Activated naive CD8-positive, alpha-beta T cell treated with anti-CD3 and anti-CD28 coated beads, Interleukin-2, amount 10 ng/mL, durations not matched to agents 7 days and 5 days (primary cell): ENCODE measurements around the gene CYP4F8. TPM values are rescaled to one million over a fixed set of nuclear protein-coding genes. Genes with fewer than 3 reads are reported as not detected.

Source experiments
- ATAC-seq: fragments of 150-1000 bp; cut with Tn5 transposase; one replicate; pipeline ENCODE4 v1.10.0; 2021; ENCODE audit warnings: low read depth, moderate library complexity
- POLR2A ChIA-PET: fragments of 350-600 bp; sonication (Branson Sonifier 250); formaldehyde crosslinking; loops from one replicate; lab custom pipeline; 2021; ENCODE audit warnings: antibody characterized with exemption; lab: Charles Lee
- DNase-seq: peaks from one replicate; pipeline ENCODE4 v3.0.0; 2021
- H3K27ac Mint-ChIP-seq: one replicate; pipeline ENCODE4 v1.8.0; 2022; ENCODE audit warnings: mild to moderate bottlenecking, mixed read lengths
- H3K27me3 Mint-ChIP-seq: one replicate; pipeline ENCODE4 v1.8.0; 2022; ENCODE audit warnings: mild to moderate bottlenecking, moderate library complexity, mixed read lengths
- H3K36me3 Mint-ChIP-seq: one replicate; pipeline ENCODE4 v1.8.0; 2021; ENCODE audit warnings: mild to moderate bottlenecking, mixed read lengths
- H3K4me1 Mint-ChIP-seq: one replicate; pipeline ENCODE4 v1.8.0; 2021; ENCODE audit warnings: mixed read lengths
- H3K4me3 Mint-ChIP-seq: one replicate; pipeline ENCODE4 v1.8.0; 2022; ENCODE audit warnings: mild to moderate bottlenecking, moderate library complexity, mixed read lengths
- H3K9me3 Mint-ChIP-seq: one replicate; pipeline ENCODE4 v1.8.0; 2021; ENCODE audit warnings: mixed read lengths
- total RNA-seq, 2 experiments: library from RNA; stranded (reverse); gene quantifications; one replicate each; pipeline ENCODE4 v1.2.3, GENCODE V29; 2021

CYP4F8 gene
- total RNA-seq, 2 experiments from 2014 or later: not detected

DNA sequence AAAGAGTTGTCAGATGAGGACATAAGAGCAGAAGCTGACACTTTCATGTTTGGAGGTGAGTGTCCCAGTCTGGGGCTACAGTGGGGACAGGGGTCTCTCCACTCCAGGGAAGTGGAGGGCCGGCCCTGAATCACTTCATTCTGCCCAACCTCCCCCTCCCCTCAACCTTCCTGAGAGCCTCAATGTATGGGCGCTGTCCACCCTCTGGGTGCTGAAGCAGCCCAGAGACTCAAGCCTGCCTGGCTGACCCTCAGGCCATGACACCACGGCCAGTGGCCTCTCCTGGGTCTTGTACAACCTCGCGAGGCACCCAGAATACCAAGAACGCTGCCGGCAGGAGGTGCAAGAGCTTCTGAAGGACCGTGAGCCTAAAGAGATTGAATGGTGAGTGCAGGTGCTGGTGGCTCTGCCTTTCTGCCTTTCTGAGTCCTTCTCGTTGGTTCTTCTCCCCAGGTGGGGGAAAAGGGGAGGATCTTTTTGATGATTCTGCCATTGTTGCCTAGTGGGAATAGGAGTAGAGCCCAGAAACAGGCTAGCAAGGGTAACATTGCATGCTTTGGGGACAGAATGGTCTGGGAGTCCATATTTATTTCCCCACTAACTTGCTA lies 8.8 kb downstream of the CYP4F8 start:
- DNase-seq (peak; percentile 45), ATAC-seq (no peak)
- no peaks in the 10 kb centered on the region for H3K9me3 Mint-ChIP-seq
- H3K4me1 Mint-ChIP-seq: no peaks in the 10 kb centered on the region
- POLR2A ChIA-PET: no interaction called here
- no peak overlapping the region for H3K27ac Mint-ChIP-seq
- no peaks in the 10 kb centered on the region for H3K36me3 Mint-ChIP-seq
- H3K27me3 Mint-ChIP-seq: peaks cover 5% of the 10 kb centered on the region
- no peak overlapping the region for H3K4me3 Mint-ChIP-seq

- POLR2A ChIA-PET: interaction anchor here (0.6 kb wide), 1 partner anchor 393 kb away, joined by 4 read pairs; no protein-coding TSS in a partner anchor
- Mint-ChIP-seq H3K4me3 (no peak overlapping the region), H3K36me3 (no peaks in the 10 kb centered on the region), H3K9me3 (no peaks in the 10 kb centered on the region), H3K4me1 (peaks cover 2% of the 10 kb centered on the region), H3K27me3 (peaks cover 6% of the 10 kb centered on the region), H3K27ac (no peak overlapping the region)
- no peak for DNase-seq
- ATAC-seq: no peak
These were observed 13.4 kb downstream of the CYP4F8 start for GRCh38 chr19:15628236-15629002.

DNA sequence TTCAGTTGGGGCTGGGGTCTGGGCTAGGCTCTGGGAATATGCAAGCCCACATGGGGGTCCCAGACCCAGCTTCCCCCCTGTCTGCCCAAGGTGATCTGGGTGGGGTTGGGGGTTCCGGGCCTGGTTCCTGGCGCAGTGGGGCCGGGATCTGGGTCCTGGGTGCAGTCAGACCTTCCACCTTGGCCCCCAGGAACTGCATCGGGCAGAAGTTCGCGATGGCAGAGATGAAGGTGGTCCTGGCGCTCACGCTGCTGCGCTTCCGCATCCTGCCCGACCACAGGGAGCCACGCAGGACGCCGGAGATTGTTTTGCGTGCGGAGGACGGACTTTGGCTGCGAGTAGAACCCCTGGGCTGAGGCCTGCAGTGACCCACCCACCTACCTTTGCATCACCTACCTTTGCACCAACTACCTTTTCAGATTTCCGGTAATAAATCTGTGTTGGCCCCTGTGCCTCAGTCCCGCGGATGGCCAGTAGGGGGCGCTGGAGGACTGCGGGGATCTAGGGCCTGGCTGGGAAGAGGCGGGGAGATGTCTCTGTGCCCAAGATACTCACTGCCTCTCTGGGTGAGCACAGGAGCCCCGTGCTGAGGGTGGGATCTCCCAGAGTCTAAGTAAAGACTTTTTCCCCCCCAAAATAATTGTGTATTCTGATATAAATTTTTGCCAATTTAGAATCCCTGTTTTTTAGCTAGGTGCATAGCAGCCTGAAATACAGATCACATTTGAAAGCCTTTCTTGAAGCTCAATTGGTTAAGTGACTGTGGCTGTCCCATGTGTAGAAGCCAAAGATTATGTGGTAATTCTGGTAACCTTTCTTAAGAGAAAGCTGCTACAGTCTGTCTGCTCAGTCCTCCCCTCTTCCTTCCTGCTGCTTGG lies 14.2 kb downstream of the CYP4F8 start:
- Mint-ChIP-seq H3K27me3 (peaks cover 6% of the 10 kb centered on the region), H3K27ac (no peak overlapping the region), H3K9me3 (no peaks in the 10 kb centered on the region), H3K4me1 (peaks cover 2% of the 10 kb centered on the region), H3K4me3 (no peak overlapping the region), H3K36me3 (no peaks in the 10 kb centered on the region)
- POLR2A ChIA-PET: interaction anchor here (0.6 to 0.7 kb wide), 2 partner anchors 392 to 556 kb away, joined by 3 to 4 read pairs; partner anchors contain the start of gene FAM32A
- peak; percentile 82 for ATAC-seq
- DNase-seq: peak; percentile 93

DNA sequence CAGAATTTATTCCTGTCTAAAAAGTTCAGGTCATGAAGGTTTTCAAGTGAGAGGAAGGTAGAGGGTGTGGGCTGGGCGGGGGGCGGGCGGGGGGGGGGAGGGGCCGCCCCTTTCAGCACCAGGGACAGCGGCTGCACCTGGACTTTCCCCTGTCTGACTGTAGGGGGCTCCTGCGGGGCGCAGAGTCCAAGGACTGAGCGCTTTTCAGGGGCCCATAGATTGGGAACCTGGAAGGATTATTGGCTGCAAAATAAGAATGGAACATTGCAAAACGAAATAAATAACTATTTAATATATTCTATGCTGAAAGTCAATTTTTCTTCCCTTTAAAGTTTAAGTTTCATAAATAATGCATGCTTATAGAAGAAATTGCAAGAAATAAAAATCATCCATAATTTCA lies 16.8 kb downstream of the CYP4F8 start:
- POLR2A ChIA-PET: no interaction called here
- DNase-seq: peak; percentile 55
- Mint-ChIP-seq H3K27ac (no peak overlapping the region), H3K36me3 (no peaks in the 10 kb centered on the region), H3K4me3 (no peak overlapping the region), H3K9me3 (no peaks in the 10 kb centered on the region), H3K4me1 (peaks cover 2% of the 10 kb centered on the region), H3K27me3 (peaks cover 9% of the 10 kb centered on the region)
- no peak for ATAC-seq

GRCh38 chr19:15633082-15633835 lies 18.2 kb downstream of the CYP4F8 start:
- Mint-ChIP-seq H3K27ac (no peak overlapping the region), H3K27me3 (peaks cover 9% of the 10 kb centered on the region), H3K4me3 (no peak overlapping the region), H3K9me3 (no peaks in the 10 kb centered on the region), H3K4me1 (peaks cover 2% of the 10 kb centered on the region), H3K36me3 (no peaks in the 10 kb centered on the region)
- DNase-seq (no peak), ATAC-seq (no peak)
- POLR2A ChIA-PET: no interaction called here

DNA sequence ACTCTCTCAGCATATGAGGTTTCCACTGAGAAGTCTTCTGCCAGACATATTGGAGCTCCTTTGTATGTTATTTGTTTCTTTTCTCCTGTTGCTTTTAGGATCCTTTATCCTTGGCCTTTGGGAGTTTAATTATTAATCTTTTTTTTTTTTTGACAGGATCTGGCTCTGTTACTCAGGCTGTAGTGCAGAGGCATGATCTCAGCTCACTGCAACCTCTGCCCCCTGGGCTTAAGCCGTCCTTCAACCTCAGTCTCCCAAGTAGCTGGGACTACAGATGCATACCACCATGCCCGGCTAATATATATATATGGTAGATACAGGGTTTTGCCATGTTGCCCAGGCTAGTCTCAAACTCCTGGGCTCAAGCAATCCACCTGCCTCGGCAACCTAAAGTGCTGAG lies 19.1 kb downstream of the CYP4F8 start:
- POLR2A ChIA-PET: no interaction called here

GRCh38 chr19:15635016-15635805 lies 20.2 kb downstream of the CYP4F8 start:
- Mint-ChIP-seq H3K4me1 (peaks cover 2% of the 10 kb centered on the region), H3K9me3 (no peaks in the 10 kb centered on the region), H3K27me3 (peaks cover 5% of the 10 kb centered on the region), H3K4me3 (no peak overlapping the region), H3K27ac (no peak overlapping the region), H3K36me3 (no peaks in the 10 kb centered on the region)
- DNase-seq (no peak), ATAC-seq (no peak)
- POLR2A ChIA-PET: no interaction called here

More for the DNA sequence above, 19.1 kb downstream of the CYP4F8 start:
- Mint-ChIP-seq H3K27me3 (peaks cover 7% of the 10 kb centered on the region), H3K4me3 (no peak overlapping the region), H3K9me3 (no peaks in the 10 kb centered on the region), H3K4me1 (peaks cover 2% of the 10 kb centered on the region), H3K27ac (no peak overlapping the region), H3K36me3 (no peaks in the 10 kb centered on the region)
- DNase-seq: no peak
- no peak for ATAC-seq

DNA sequence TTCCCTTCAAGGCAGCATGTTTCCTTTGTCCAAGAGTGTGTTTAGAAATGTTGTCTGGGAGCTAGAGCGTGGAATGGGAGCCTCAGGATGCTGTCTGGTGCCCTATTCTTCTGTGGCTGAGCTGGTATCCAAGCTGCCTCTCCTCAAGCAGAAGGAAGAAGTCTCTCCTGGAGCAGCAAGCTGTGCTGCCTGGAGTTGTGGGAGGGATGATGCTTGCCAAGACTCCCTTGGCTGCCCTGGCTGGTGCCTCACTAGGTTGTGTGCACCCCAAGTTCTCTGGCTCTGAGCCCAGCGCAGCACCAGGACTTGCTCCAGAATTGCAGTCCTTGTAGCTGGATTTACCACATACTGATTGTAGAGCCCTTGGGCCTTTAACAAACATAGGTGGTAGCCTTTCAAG lies 21.0 kb downstream of the CYP4F8 start:
- no peak overlapping the region for H3K27ac Mint-ChIP-seq
- DNase-seq: no peak
- ATAC-seq: no peak
- no peaks in the 10 kb centered on the region for H3K9me3 Mint-ChIP-seq
- H3K36me3 Mint-ChIP-seq: no peaks in the 10 kb centered on the region
- H3K4me1 Mint-ChIP-seq: peaks cover 2% of the 10 kb centered on the region
- POLR2A ChIA-PET: no interaction called here
- H3K4me3 Mint-ChIP-seq: no peak overlapping the region
- H3K27me3 Mint-ChIP-seq: peaks cover 4% of the 10 kb centered on the region

DNA sequence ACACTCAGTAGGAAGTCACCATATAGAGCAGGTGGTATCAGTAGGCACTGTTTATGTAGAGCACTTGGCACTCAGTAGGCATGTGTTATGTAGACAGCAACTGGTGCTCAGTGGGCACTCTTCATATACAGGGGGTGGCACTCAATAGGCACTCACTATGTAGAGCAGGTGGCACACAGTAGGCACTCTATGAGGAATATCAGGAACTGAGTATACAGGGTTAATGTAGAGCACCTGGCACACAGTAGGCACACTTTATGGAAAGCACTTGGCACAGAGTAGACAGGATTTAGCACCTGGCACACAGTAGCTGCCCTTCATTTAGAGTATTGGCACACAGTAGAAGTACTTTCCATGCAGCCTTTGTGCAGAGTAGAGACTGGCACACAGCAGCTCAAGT lies 24.6 kb downstream of the CYP4F8 start:
- ATAC-seq: no peak
- H3K4me3 Mint-ChIP-seq: no peak overlapping the region
- peaks cover 3% of the 10 kb centered on the region for H3K4me1 Mint-ChIP-seq
- no peaks in the 10 kb centered on the region for H3K36me3 Mint-ChIP-seq
- DNase-seq: no peak
- peaks cover 4% of the 10 kb centered on the region for H3K27me3 Mint-ChIP-seq
- no peaks in the 10 kb centered on the region for H3K9me3 Mint-ChIP-seq
- POLR2A ChIA-PET: no interaction called here
- no peak overlapping the region for H3K27ac Mint-ChIP-seq

- peaks cover 3% of the 10 kb centered on the region for H3K4me1 Mint-ChIP-seq
- no peaks in the 10 kb centered on the region for H3K9me3 Mint-ChIP-seq
- POLR2A ChIA-PET: no interaction called here
- peaks cover 5% of the 10 kb centered on the region for H3K27me3 Mint-ChIP-seq
- DNase-seq: no peak
- H3K27ac Mint-ChIP-seq: no peak within 1 kb of the TSS
- H3K36me3 Mint-ChIP-seq: no peaks in the 10 kb centered on the region
- no peak within 1 kb of the TSS for H3K4me3 Mint-ChIP-seq
- ATAC-seq: no peak
These were observed 25.4 kb downstream of the CYP4F8 start, which contains the start of gene CYP4F3 for GRCh38 chr19:15640294-15640903. Gene CYP4F3 (plus strand): TSS chr19:15640897. CDS start chr19:15641416, 519 bp downstream.

- DNase-seq (no peak), ATAC-seq (no peak)
- Mint-ChIP-seq H3K4me3 (no peak overlapping the region), H3K4me1 (peaks cover 3% of the 10 kb centered on the region), H3K27ac (no peak overlapping the region), H3K36me3 (no peaks in the 10 kb centered on the region), H3K9me3 (no peaks in the 10 kb centered on the region), H3K27me3 (peaks cover 2% of the 10 kb centered on the region)
- POLR2A ChIA-PET: no interaction called here
These were observed 26.0 kb downstream of the CYP4F8 start for GRCh38 chr19:15640904-15641597.
